GM19238 (cell line): ENCODE data around the gene MICALL1.
A peak's percentile ranks its signal among the peaks of the same experiment; 100 is the strongest.

Source experiments
- DNase-seq: peaks from one replicate; pipeline ENCODE4 v3.0.0; 2011; ENCODE audit warnings: low spot score; ENCODE audit not compliant: insufficient read length

MICALL1 gene

GRCh38 chr22:37905534-37906363 is at the start of gene MICALL1:
Gene MICALL1 (plus strand): TSS chr22:37906297. CDS start chr22:37906423, 126 bp downstream.
- peak; percentile 87 for DNase-seq

GRCh38 chr22:37860796-37861421 is 45.2 kb upstream of the MICALL1 start:
- no peak for DNase-seq

- DNase-seq = no peak
These were observed 43.3 kb upstream of the MICALL1 start for GRCh38 chr22:37862570-37863325.

GRCh38 chr22:37865510-37865909 is 40.6 kb upstream of the MICALL1 start:
- no peak for DNase-seq

GRCh38 chr22:37870273-37870672 is 35.8 kb upstream of the MICALL1 start:
- DNase-seq = no peak

- no peak for DNase-seq
These were observed 25.2 kb upstream of the MICALL1 start for GRCh38 chr22:37880668-37881440.

GRCh38 chr22:37884420-37884819 is 21.7 kb upstream of the MICALL1 start:
- no peak for DNase-seq

- DNase-seq = no peak
These were observed 18.3 kb upstream of the MICALL1 start for GRCh38 chr22:37887584-37888378.

- no peak for DNase-seq
These were observed 14.2 kb upstream of the MICALL1 start for GRCh38 chr22:37891926-37892325.

- no peak for DNase-seq
These were observed 13.3 kb upstream of the MICALL1 start for GRCh38 chr22:37892566-37893335.

- no peak for DNase-seq
These were observed 12.5 kb upstream of the MICALL1 start for GRCh38 chr22:37893583-37893983.

- DNase-seq = no peak
These were observed 11.0 kb upstream of the MICALL1 start for GRCh38 chr22:37894939-37895670.

GRCh38 chr22:37896181-37896592 is 9.9 kb upstream of the MICALL1 start:
- DNase-seq = peak; percentile 79

- no peak for DNase-seq
These were observed 9.2 kb upstream of the MICALL1 start for GRCh38 chr22:37896939-37897338.

- DNase-seq = no peak
These were observed 8.3 kb upstream of the MICALL1 start for GRCh38 chr22:37897807-37898206.

- no peak for DNase-seq
These were observed 7.5 kb upstream of the MICALL1 start for GRCh38 chr22:37898441-37899181.

- no peak for DNase-seq
These were observed 1.2 kb upstream of the MICALL1 start for GRCh38 chr22:37904572-37905533.
